ACHN (cell line): ENCODE data around the gene EPHB1.

Experiments used
- DNase-seq: peaks from one replicate; pipeline ENCODE4 v3.0.0-alpha.2; 2015
- in situ Hi-C: cut with HindIII; loops from 2 replicates; pipeline ENCODE4 v1.10.0; 2017; ENCODE audit warnings: low sequenced_read_pairs, low pct_ligation_motif_present, low pct_unique_long_range_greater_than_20kb

Gene EPHB1

DNA sequence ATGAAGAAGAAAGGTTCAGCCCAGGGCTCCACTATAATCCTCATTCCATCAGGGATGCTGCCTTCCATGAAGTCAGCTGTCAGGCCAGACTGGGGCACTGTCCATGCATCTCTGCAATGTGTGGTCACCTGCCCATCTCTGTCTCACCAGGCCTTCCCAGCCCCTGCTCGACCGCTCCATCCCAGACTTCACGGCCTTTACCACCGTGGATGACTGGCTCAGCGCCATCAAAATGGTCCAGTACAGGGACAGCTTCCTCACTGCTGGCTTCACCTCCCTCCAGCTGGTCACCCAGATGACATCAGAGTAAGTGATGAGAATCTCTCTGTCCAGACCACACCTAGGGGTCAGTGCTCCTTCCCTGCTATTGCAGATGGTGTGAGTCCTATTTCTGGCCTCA, 454.1 kb downstream of the EPHB1 start:
- DNase-seq: no peak
- in situ Hi-C loops: no loop called here

DNA sequence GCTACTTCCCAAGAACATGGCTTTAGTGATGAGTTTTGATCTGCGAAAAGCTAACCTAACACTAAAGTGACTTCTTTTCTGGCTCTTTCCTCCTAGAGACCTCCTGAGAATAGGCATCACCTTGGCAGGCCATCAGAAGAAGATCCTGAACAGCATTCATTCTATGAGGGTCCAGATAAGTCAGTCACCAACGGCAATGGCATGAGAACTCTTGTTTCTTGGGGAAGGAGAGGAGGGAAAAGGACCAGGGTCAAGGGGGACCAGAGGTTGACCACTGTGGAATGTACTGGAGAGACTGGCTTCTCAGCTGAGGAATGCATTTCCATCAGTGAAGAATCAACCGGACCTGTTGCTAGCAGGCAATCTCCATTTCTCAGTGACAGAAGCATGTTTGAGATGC, 463.9 kb downstream of the EPHB1 start:
- in situ Hi-C loops: no loop called here
- DNase-seq: no peak

DNA sequence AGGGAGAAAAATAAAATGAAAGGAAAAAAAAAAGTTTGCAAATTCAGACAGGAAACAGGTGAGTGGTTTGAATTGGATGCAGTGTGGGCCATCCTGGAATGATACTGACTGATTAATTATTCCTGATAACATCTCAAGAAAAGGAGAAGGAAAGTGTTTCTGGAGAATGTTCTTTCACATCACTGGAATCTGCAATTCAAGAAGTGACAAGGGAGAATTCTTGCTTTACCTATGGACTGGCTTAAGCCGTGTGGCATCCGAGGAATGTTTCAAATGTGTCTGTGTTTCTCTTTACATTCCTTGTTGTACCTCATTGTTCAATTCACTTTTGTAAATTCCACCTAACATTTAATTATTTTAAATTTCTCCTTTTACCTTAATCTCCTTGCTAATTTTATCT, 465.0 kb downstream of the EPHB1 start:
- in situ Hi-C loops: no loop called here
- no peak for DNase-seq

DNA sequence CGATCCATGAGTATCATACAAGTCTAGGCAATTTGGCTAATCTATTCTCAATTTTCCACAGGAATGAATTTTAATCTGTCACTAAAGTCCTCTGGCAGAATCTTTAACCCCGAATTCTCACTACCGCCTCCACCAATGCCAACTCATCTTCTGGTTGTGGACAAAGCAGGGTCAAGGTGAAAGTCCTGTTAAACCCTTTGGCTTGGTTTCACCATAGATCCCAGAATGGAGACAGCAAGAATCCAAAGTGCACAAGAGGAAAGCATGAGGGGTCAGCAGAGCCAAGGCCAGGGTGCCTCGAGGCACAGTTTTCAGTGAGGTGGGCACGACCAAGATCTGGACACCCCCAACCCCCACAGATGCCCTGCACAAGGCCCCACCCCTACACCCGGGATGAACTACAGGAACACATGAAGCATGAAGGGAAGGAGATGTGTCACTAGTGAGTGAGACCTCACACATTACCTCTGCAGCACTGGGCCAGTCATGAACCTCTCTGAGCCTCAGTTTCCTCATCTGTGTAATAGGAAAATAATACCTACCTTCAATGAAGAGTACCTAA, 466.2 kb downstream of the EPHB1 start:
- DNase-seq: no peak
- in situ Hi-C loops: no loop called here

DNA sequence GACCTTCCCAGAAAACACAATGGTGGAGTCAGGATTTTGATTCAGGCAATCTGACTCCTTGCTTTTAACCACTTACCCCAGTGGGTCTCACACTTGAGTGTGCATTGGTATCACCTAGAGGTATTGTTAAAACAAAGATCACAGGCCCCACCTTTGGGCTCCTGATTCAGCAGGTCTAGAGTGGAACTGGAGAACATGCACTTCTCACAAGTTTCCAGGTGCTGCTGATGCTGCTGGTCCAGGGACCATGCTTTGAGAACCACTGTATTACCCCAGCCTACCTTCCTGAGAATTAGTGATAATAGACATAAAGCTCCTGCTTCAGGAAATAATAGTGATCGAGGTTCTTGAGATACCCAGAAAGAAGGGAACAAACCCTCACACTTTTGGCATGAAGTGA, 466.9 kb downstream of the EPHB1 start:
- no peak for DNase-seq
- in situ Hi-C loops: no loop called here

DNA sequence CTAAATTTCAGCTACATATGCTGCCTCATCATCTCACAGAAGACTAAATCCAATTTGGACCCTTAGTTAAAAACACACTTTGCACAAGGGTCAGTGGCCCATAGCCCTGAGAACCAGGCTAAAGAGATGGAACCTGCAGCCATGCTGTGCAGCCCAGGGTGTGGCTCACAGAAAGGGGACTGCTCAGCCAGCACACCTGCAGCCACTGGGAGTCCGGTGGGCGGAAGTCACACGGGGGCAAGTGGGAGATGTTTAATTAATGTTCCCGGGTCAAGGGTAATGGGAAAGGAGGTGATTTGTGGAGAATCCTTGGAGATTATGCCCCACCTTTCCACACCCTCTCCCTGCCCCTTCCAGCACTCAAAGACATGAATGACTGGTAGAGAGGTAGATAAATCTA, 467.4 kb downstream of the EPHB1 start:
- DNase-seq: no peak
- in situ Hi-C loops: no loop called here

DNA sequence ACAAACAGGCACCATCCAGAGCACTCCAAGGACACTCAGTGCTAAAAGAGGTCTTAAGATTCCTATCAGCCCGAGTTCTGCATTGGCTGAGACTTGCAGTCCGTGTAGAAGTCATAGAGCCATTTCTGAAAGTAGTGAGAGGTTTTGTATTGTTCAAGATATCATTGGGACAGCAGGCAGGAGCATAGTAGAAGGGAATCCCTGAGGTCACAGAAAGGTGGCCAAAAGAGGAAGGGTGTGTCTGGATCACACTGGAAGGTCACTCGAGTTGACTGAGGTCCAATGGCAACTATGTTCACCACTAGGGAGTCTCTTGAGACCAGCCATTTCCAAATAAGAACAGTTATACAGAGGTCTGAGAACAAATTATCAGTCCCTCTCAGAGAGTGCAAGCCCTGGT, 468.3 kb downstream of the EPHB1 start:
- in situ Hi-C loops: no loop called here
- DNase-seq: no peak

DNA sequence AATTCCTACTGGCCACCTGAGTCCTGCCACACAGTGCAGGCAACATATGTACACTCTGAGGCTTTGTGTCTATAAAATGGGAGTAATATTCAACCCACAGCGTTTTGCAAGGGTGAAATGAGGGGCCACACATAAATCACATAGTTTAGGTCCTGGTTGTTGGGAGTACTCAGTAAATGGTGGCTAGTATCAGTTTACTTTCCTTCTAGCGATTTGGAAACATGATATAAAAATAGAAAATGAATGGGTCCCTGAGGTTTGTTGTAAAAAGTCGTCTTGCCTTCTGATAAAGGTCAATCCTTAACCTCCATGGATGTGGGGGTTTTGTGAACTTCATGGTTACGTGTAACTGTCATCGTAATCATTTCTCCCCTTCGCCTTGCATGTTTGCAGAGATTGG, 472.4 kb downstream of the EPHB1 start:
- DNase-seq: no peak
- in situ Hi-C loops: no loop called here

DNA sequence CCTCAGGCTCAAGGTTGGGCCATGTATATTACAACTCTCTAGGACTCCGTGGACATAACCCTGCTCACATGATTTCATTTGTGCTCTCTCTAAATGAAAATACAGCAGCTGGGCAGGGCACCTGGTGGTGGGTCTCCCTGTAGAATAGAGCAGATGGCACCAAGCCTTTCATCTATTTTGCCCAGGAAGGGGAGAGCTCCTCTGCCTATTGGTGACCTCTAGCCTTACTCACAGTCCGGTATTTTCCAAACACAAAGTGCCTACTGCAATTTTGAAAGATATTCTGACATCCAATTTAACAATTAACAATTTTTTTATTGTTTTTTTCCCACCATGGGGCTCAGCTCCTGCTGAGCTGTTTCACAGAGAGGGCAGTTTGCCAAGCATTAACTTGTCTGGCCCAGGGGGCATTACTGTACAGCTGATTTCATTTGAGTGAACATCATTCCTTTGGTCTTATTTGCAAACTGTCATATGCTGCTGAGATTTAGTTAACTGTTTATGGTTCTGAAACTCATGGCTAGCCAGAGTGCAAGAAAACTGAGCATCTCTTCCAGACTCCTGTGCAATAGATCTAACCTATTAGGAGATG, 474.0 kb downstream of the EPHB1 start:
- in situ Hi-C loops: no loop called here
- no peak for DNase-seq

DNA sequence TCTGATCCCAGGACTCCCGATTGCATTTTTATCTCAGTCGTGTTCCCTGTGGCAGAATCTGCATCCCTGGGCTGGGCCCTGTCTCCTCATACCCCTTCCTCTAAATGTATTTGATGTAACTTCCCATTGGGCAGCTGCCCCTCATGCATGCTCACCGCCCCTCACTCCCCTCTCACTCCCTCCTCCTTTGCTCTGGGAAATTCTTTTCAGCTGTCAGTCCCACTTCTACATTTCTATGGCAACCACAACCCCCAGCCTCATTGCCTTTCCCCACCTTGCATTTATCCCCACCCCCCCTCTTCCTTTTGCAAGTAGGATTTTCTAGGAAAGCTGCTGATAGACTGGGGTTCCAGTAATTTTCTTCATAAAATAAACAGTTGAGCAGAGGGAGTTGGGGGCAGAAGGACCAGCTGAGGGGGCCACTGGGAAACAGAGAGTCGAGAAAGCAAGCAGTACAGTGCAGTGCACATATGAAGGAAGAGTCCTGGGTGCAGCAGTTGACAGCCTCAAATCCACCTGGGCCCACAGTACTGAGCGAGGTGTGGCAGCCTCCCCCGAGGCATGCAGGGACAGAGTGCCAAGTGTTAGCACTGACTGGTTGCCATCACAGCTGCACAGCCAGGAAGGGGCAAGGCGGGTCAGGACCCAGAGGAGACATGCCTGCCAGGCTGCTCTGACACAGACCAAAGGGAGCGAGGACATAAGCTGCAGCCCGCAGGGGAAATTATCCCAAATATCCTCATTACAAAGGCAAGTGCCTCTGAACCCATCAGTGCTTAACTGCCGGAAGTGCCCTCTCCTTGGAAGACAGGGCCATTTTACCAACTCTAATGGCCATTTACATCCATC, 476.3 kb downstream of the EPHB1 start:
- in situ Hi-C loops: no loop called here
- no peak for DNase-seq

DNA sequence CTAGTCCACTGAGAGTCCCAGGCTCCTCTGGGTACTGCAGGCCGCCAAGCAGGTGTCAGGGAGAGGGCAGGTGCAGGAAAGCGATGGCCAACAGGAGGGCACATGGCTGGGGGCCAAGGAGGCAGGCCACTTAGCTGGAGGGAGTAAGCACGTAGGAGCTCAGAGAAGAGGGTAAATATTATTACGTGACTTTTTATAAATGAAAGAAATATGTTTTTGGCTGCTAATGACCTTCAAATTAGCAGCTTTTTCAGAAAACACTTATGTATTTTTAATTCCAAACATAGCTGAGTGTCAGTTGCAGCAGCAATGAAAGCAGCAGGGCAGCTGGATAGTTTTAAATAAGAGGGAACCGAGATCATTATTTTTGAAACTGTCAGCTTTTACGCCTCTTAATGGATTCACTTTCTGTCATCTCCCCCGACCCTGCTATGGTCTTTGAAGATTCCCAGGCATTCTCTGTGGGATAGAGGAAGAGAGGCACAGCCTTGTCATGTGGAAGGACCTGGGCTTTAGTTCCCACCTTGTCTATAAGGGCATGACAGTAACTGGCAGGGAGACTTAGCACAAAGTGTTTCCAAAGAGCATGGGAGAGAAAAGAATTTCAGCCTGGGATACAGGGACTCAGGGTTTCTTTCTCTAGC, 477.1 kb downstream of the EPHB1 start:
- DNase-seq: no peak
- in situ Hi-C loops: no loop called here

DNA sequence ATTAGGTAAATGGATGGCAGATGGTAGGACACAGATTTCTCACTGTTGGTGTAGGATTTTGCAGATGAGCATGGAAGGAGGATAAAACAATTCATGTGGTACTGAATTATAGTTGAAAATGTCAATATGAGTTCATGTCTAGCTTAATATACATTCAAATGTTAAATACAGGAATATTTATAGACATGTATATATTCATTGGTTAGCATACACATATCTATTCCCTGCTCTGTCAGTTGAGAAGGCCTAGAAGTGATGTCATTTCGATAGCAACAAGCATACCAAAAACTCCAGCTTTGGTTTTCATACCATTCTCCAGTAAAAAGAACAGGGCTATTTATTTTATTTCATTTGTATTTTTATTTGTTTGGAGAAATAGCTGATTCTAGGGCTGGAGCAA, 497.1 kb downstream of the EPHB1 start:
- in situ Hi-C loops: no loop called here
- no peak for DNase-seq

DNA sequence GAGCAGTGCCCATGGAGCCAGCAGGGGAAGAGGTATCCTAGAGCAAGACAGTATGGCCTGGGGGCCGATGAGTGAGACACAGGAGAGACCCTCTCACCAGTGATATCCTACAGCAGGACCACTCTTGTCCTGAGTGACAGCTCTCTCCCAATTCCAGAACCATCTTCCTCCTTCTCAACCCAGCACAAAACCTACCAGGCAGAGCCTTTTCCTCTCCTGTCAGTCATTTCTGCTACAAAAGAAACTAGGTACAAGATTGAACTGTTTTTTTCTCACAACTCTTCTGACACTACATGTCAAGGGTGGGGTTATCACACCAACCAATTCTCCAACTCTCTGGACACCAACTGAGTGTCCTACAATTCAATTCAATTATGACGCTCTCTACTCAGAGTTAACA, 506.6 kb downstream of the EPHB1 start:
- in situ Hi-C loops: no loop called here
- no peak for DNase-seq

DNA sequence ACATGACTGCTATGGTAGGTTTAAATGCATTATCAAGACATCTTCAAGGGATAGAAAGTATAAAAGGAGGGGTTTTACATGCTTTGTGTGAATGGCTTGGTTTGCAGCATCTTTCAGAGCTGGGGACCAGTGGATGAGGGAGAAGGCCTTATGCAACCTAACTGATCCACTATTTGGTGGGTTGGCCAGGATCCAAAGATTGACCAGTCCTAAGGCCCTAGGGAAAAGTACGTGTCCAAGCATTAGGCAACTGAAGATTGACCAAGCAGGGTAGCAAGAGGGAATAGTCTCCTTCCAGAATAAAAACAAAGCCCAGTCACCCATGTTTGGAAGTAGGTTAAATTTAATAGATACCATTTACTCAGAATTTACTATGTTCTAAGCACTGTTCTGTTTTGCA, 509.3 kb downstream of the EPHB1 start:
- in situ Hi-C loops: no loop called here
- DNase-seq: no peak
